Esophagus squamous epithelium (tissue), 5 donors: ENCODE results near the gene ARHGEF25. TPM values are rescaled to one million over a fixed set of nuclear protein-coding genes. Genes with fewer than 3 reads are reported as not detected.

ENCODE experiments used
- DNase-seq: peaks from one replicate; lab custom pipeline; 2025; lab: John Stamatoyannopoulos, UW
- H3K27ac ChIP-seq, 4 donors: fragments of 200-600 bp; sonication (generic); one replicate each; pipeline ENCODE4 v1.5.1; 2016 to 2019; ENCODE audit warnings: mild to moderate bottlenecking in 1 of 4
- H3K27me3 ChIP-seq, 4 donors: fragments of 200-600 bp; sonication (generic); 1 replicate in 3 of 4; 2 replicates in 1 of 4; pipeline versions ENCODE4 v1.5.1 to v1.6.0; 2017 to 2021; ENCODE audit warnings: antibody characterized with exemption in 1 of 4
- H3K36me3 ChIP-seq, 3 donors: fragments of 200-600 bp; sonication (generic); one replicate each; pipeline ENCODE4 v1.5.1; 2016 to 2019
- H3K4me1 ChIP-seq, 3 donors: fragments of 200-600 bp; sonication (generic); one replicate each; pipeline ENCODE4 v1.5.1; 2017 to 2019
- H3K4me3 ChIP-seq, 4 donors: fragments of 200-600 bp; sonication (generic); 1 replicate in 3 of 4; 2 replicates in 1 of 4; pipeline ENCODE4 v1.5.1; 2016 to 2019; ENCODE audit warnings: mild to moderate bottlenecking in 2 of 4, moderate library complexity in 1 of 4
- H3K9me3 ChIP-seq, 3 donors: fragments of 200-600 bp; sonication (generic); one replicate each; pipeline ENCODE4 v1.5.1; 2016 to 2019
- POLR2A ChIP-seq, 4 donors: fragments of 450-650 bp; IDR thresholded peaks; one replicate each; pipeline ENCODE4 v1.6.1; 2017; ENCODE audit warnings: antibody characterized with exemption in 4 of 4, mild to moderate bottlenecking in 4 of 4, moderate library complexity in 3 of 4
- WGBS, 2 donors: methylation state at CpG; one replicate each; pipeline ENCODE4 v1.1.5; 2018; 5-methylcytosine and 5-hydroxymethylcytosine counted together
- intact Hi-C: fragments of 100-400 bp; cut with DNase I; formaldehyde crosslinking; loops from one replicate; pipeline ENCODE4 v1.15.0; 2022
- total RNA-seq, 4 donors: library from RNA; depleted of rRNA; stranded (reverse); fragments of >200 nt; gene quantifications; one replicate each; pipeline ENCODE4 v1.1.0, GENCODE V29; 2016
- TF ChIP-seq, protein P1 (sequence below), 6 experiments: fragments of 450-650 bp in 4 of 6; fragments of 200-600 bp in 2 of 6; sonication (generic) in 2 of 6; IDR thresholded peaks; one replicate each; pipeline ENCODE4 v1.5.1; 2016 to 2019; ENCODE audit warnings: antibody characterized with exemption in 6 of 6, mild to moderate bottlenecking in 4 of 6, moderate library complexity in 4 of 6
- donor health status: DM: yes; HTN: yes; CAD: no.

The ARHGEF25 gene
- total RNA-seq, 4 donors from 2014 or later: 0.76 to 27.7 (median 6.2) TPM

DNA sequence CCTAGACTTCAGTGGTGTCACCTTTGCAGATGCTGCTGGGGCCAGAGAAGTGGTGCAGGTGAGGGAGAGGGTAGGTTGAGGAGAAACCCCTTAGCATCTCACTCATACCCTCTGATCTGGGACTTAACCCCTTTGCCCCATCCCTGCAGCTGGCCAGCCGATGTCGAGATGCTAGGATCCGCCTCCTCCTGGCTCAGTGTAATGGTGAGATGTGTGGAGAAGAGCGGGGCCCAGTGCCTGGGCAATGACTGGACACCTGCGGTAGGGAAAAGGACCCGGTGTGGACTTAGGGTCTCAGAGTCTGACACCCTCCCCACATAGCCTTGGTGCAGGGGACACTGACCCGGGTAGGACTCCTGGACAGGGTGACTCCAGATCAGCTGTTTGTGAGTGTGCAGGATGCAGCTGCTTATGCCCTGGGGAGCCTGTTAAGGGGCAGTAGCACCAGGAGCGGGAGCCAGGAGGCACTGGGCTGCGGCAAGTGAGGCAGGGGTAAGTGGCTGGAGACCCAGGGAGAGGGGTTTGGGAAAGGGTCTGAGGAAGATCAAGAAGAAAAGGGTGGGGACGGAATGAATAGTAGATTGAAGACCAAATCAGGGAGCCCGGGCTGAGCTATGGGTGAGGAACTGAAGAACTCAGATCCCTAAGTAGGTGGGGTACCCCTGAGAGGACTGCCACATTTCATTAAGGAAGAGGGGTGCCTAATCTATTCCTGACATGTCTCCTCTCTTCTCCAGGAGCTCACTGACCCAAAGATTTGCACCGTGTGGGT is 14.2 kb downstream of the ARHGEF25 start:
- no peak for DNase-seq
- H3K27ac ChIP-seq: no peak overlapping the region
- intact Hi-C loops: no loop called here
- peaks cover 11 to 30% (median 13%) of the 10 kb centered on the region in 3 donors for H3K4me1 ChIP-seq
- H3K36me3 ChIP-seq: no peaks in the 10 kb centered on the region
- 72 to 85% methylated on average over 9 to 12 of the region's 12 CpGs for WGBS, 2 donors
- H3K27me3 ChIP-seq: peaks cover 22 to 100% (median 27%) of the 10 kb centered on the region in 4 donors
- no peak overlapping the region for H3K4me3 ChIP-seq
- TF ChIP-seq, protein P1, sequence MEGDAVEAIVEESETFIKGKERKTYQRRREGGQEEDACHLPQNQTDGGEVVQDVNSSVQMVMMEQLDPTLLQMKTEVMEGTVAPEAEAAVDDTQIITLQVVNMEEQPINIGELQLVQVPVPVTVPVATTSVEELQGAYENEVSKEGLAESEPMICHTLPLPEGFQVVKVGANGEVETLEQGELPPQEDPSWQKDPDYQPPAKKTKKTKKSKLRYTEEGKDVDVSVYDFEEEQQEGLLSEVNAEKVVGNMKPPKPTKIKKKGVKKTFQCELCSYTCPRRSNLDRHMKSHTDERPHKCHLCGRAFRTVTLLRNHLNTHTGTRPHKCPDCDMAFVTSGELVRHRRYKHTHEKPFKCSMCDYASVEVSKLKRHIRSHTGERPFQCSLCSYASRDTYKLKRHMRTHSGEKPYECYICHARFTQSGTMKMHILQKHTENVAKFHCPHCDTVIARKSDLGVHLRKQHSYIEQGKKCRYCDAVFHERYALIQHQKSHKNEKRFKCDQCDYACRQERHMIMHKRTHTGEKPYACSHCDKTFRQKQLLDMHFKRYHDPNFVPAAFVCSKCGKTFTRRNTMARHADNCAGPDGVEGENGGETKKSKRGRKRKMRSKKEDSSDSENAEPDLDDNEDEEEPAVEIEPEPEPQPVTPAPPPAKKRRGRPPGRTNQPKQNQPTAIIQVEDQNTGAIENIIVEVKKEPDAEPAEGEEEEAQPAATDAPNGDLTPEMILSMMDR (IDR thresholded peaks at IDR 0.05): no peak
- no peak for TF ChIP-seq POLR2A (IDR thresholded peaks at IDR 0.05)
- H3K9me3 ChIP-seq: no peaks in the 10 kb centered on the region

DNA sequence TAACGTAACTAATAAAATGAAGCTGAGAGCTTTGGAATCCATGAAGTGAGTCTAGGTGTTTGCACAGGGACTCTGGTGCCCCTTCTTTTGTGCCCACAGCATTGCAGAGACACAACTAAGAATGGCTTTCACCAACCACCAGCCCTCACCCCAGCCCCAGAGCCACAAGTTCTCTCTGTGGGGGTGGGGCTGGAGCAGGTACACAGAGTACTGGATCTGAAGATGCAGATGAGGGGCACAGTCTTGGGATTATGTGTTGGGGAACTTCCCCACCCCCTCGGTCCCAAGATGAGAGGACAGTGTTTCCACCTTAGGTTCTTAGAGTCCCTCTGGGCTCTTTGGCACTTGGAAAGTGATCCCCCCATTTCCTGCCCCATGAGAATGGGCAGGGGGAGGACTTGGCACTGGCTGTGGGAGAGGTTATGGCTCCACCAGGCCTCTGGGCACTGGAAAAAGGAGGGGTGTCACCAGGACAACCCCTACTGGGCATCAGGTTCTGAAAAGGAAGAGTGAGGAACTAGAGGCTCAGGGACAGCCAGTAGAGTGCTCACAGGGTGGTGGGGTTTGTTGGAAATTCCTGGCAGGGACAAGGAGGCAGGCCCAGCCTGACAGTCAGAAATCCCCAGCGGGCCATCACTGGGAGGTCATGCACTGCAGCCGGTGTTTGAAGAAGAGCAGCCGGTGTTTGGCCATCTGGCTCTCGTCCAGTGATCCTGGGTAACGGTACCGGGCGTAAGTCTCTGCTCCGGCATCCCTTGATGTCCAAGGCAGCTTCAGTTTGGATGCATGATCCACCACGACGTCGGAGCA is 15.1 kb downstream of the ARHGEF25 start:
- TF ChIP-seq, protein P1 (IDR thresholded peaks at IDR 0.05): no peak
- no peak for TF ChIP-seq POLR2A (IDR thresholded peaks at IDR 0.05)
- Histone ChIP-seq H3K4me3 (no peak overlapping the region), H3K36me3 (no peaks in the 10 kb centered on the region), H3K9me3 (no peaks in the 10 kb centered on the region), H3K27me3 (peaks cover 15 to 100% (median 19%) of the 10 kb centered on the region in 4 donors), H3K4me1 (peaks cover 5 to 21% (median 7%) of the 10 kb centered on the region in 3 donors), H3K27ac (no peak overlapping the region)
- 40 to 48% methylated on average over 6 to 8 of the region's 13 CpGs for WGBS, 2 donors
- DNase-seq: no peak
- intact Hi-C loops: no loop called here

DNA sequence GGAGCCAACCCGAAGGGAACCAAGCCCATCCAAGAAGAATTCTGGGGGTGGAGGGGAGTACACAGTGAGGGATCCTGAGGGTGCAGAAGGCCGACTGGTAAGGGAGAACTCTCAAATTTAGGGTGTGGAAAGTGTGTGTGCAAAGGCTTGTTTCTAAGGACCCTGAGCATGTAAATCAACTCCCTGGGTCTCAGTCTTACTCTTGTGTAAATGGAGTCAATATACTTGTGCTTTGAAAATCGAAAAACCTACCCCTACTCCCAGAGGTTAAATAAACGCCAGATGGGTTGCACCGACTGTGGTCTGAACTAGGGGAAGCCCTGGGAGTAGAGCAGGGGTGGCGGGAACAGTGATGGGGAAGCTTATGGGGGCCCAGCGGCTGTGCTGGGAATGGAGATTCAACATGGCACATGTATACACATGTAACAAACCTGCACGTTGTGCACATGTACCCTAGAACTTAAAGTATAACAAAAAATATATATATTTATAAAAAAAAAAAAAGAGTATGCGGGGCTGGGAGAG is 15.7 kb downstream of the ARHGEF25 start:
- H3K9me3 ChIP-seq: no peaks in the 10 kb centered on the region
- intact Hi-C loops: no loop called here
- peaks cover 13 to 100% (median 21%) of the 10 kb centered on the region in 4 donors for H3K27me3 ChIP-seq
- DNase-seq: no peak
- H3K4me1 ChIP-seq: peaks cover 4 to 19% (median 4%) of the 10 kb centered on the region in 3 donors
- no peaks in the 10 kb centered on the region for H3K36me3 ChIP-seq
- 26 to 47% methylated on average over 8 to 9 of the region's 9 CpGs for WGBS, 2 donors
- TF ChIP-seq POLR2A (IDR thresholded peaks at IDR 0.05): no peak
- TF ChIP-seq, protein P1 (IDR thresholded peaks at IDR 0.05): no peak
- no peak overlapping the region for H3K27ac ChIP-seq
- H3K4me3 ChIP-seq: no peak overlapping the region

DNA sequence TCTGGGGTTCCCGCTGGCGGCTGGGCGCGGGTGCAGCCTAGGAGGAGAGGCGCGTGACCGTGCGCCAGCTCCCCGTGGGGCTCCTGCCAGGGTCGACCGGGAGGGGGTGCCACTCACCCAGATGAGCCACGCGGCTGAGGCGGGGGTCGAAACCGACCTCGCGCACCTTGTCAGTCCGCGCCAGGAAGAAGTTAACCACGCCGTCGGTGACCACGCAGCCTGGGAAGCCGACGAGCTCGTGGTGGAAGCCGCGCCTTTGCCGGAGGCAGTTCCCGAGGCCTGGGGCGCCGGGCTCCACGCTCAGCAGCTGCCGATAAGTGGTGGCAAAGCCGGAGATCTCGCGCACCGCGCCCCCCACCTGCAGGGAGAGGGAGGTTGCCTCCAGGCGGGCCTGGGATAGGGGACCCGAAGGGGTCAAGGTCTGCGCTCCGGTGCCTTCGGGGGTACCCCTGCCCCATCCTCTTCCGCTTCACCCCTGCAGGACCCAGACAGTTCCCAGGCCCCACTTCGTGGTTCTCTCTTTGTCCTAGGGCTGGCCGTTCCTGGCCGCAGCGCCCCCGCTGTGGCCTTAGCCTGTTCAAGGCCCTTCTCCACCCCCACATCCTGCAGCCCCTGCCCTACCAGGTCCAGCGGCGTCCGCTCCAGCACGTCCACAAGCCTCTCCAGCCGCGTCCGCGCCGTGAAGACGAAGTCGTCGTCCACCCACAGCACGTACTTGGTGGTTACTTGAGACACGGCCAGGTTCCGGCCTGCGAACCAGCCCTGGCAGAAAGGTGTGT is 16.5 kb downstream of the ARHGEF25 start:
- 20 to 39% methylated on average over 23 to 50 of the region's 67 CpGs for WGBS, 2 donors

More for the DNA sequence above, 16.5 kb downstream of the ARHGEF25 start:
- H3K36me3 ChIP-seq: no peaks in the 10 kb centered on the region
- no peak overlapping the region for H3K27ac ChIP-seq
- H3K9me3 ChIP-seq: no peaks in the 10 kb centered on the region
- peaks cover 11 to 24% (median 11%) of the 10 kb centered on the region in 3 donors for H3K4me1 ChIP-seq
- DNase-seq: no peak
- TF ChIP-seq, protein P1 (IDR thresholded peaks at IDR 0.05): no peak
- TF ChIP-seq POLR2A (IDR thresholded peaks at IDR 0.05): no peak
- intact Hi-C loops: no loop called here
- peak overlapping the region in 1 of 4 donors; percentile 34 for H3K4me3 ChIP-seq
- peaks cover 13 to 100% (median 25%) of the 10 kb centered on the region in 4 donors for H3K27me3 ChIP-seq
